WERI-Rb-1 (cell line): ENCODE measurements around the gene CDC14B.

Source experiments
- DNase-seq: peaks from one replicate; pipeline ENCODE4 v3.0.0-alpha.2; 2020
- H3K27ac ChIP-seq: fragments of 250-450 bp; sonication (Bioruptor Pico); 2 replicates; pipeline ENCODE4 v1.5.1; 2020; ENCODE audit warnings: mild to moderate bottlenecking, moderate library complexity
- H3K27me3 ChIP-seq: fragments of 250-450 bp; sonication (Bioruptor Pico); 2 replicates; pipeline ENCODE4 v1.5.1; 2021; ENCODE audit warnings: mild to moderate bottlenecking, low read depth, moderate library complexity; ENCODE audit not compliant: insufficient read depth, severe bottlenecking
- H3K36me3 ChIP-seq: fragments of 250-450 bp; sonication (Bioruptor Pico); 2 replicates; pipeline ENCODE4 v1.5.1; 2020; ENCODE audit warnings: mild to moderate bottlenecking, moderate library complexity
- H3K4me3 ChIP-seq: 2 replicates; pipeline ENCODE4 v1.5.1; 2011; ENCODE audit warnings: low read depth, mild to moderate bottlenecking, control low read depth, low read length
- H3K9me3 ChIP-seq: fragments of 250-450 bp; sonication (Bioruptor Pico); 2 replicates; pipeline ENCODE4 v1.5.1; 2021; ENCODE audit warnings: mild to moderate bottlenecking, moderate library complexity; ENCODE audit not compliant: severe bottlenecking
- CTCF ChIP-seq: IDR thresholded peaks from 2 replicates; pipeline ENCODE4 v1.5.1; 2011; ENCODE audit warnings: low read depth, mild to moderate bottlenecking, control low read depth, inconsistent platforms, low read length

CDC14B gene

GRCh38 chr9:96489482-96489979 is 130.1 kb downstream of the CDC14B start:
- H3K4me3 ChIP-seq = no peak overlapping the region
- H3K36me3 ChIP-seq = peaks cover 65% of the 10 kb centered on the region
- no peaks in the 10 kb centered on the region for H3K9me3 ChIP-seq
- DNase-seq = no peak
- TF ChIP-seq CTCF = no peak
- no peak overlapping the region for H3K27ac ChIP-seq
- H3K27me3 ChIP-seq = no peaks in the 10 kb centered on the region

GRCh38 chr9:96487949-96488348 is 131.7 kb downstream of the CDC14B start:
- no peak for DNase-seq
- H3K9me3 ChIP-seq = no peaks in the 10 kb centered on the region
- TF ChIP-seq CTCF = no peak
- no peak overlapping the region for H3K4me3 ChIP-seq
- no peaks in the 10 kb centered on the region for H3K27me3 ChIP-seq
- H3K36me3 ChIP-seq = peaks cover 67% of the 10 kb centered on the region
- H3K27ac ChIP-seq = no peak overlapping the region

- DNase-seq = no peak
Observed at GRCh38 chr9:96487029-96487396, 132.6 kb downstream of the CDC14B start.

GRCh38 chr9:96486386-96487028 is 133.1 kb downstream of the CDC14B start:
- no peak for DNase-seq
- H3K9me3 ChIP-seq = no peaks in the 10 kb centered on the region
- peak overlapping the region; percentile 8; the same call in 1 of the 2 replicates for H3K27ac ChIP-seq
- no peak for TF ChIP-seq CTCF
- peaks cover 59% of the 10 kb centered on the region for H3K36me3 ChIP-seq
- no peak overlapping the region for H3K4me3 ChIP-seq
- no peaks in the 10 kb centered on the region for H3K27me3 ChIP-seq

More at GRCh38 chr9:96487029-96487396, 132.6 kb downstream of the CDC14B start:
- peaks cover 64% of the 10 kb centered on the region for H3K36me3 ChIP-seq
- no peak overlapping the region for H3K4me3 ChIP-seq
- TF ChIP-seq CTCF = no peak
- no peaks in the 10 kb centered on the region for H3K27me3 ChIP-seq
- no peaks in the 10 kb centered on the region for H3K9me3 ChIP-seq
- H3K27ac ChIP-seq = no peak overlapping the region

GRCh38 chr9:96485280-96485679 is 134.4 kb downstream of the CDC14B start:
- TF ChIP-seq CTCF = no peak
- no peak overlapping the region for H3K4me3 ChIP-seq
- no peak overlapping the region for H3K27ac ChIP-seq
- no peaks in the 10 kb centered on the region for H3K27me3 ChIP-seq
- no peak for DNase-seq
- H3K36me3 ChIP-seq = peaks cover 48% of the 10 kb centered on the region
- no peaks in the 10 kb centered on the region for H3K9me3 ChIP-seq

- Histone ChIP-seq H3K27me3 (no peaks in the 10 kb centered on the region), H3K36me3 (peaks cover 41% of the 10 kb centered on the region), H3K27ac (no peak overlapping the region), H3K4me3 (no peak overlapping the region), H3K9me3 (no peaks in the 10 kb centered on the region)
- DNase-seq = no peak
- TF ChIP-seq CTCF = no peak
Observed at GRCh38 chr9:96484521-96484931, 135.1 kb downstream of the CDC14B start.
